Endothelial cell of umbilical vein (primary cell): ENCODE results near the gene SEMA4A. TPM values are rescaled to one million over a fixed set of nuclear protein-coding genes. Genes with fewer than 3 reads are reported as not detected.
"Not testable (repeated sequence)": the region's sequence is repeated elsewhere in the genome, so short reads cannot be mapped to it uniquely, and the experiment has no call there.

ENCODE experiments used
- BruUV-seq: library from RNA; stranded (reverse); fragments of 400-500 nt; replicated peaks from 2 replicates; lab custom pipeline; 2021; lab: Mats Ljungman, UMichigan
- CTCF ChIA-PET: fragments of 300-600, 350-600 bp; sonication (Branson Sonifier 250); formaldehyde crosslinking; loops from one replicate; lab custom pipeline; 2021; ENCODE audit warnings: antibody characterized with exemption, inconsistent platforms; lab: Charles Lee
- POLR2A ChIA-PET: fragments of 300-600, 350-600 bp; sonication (Branson Sonifier 250); formaldehyde crosslinking; loops from one replicate; lab custom pipeline; 2021; ENCODE audit warnings: antibody characterized with exemption, inconsistent platforms; lab: Charles Lee
- DNase-seq: peaks from one replicate; pipeline ENCODE4 v3.0.0-alpha.2; 2011; ENCODE audit warnings: low read depth, low spot score
- FAIRE-seq: peaks from 2 replicates; lab custom pipeline; 2011; peaks lifted over from hg19 to GRCh38; lab: Jason Lieb, UNC
- H2AFZ ChIP-seq: 2 replicates; pipeline ENCODE4 v1.6.0; 2012; ENCODE audit warnings: low read depth, low read length, control low read depth, inconsistent platforms
- H3K27ac ChIP-seq: 2 replicates; pipeline ENCODE4 v1.5.1; 2011; ENCODE audit warnings: low read depth, mild to moderate bottlenecking, control low read depth, low read length, moderate library complexity; ENCODE audit not compliant: insufficient read depth
- H3K27me3 ChIP-seq, 2 experiments: 2 replicates each; pipeline versions ENCODE4 v1.6.0 to v1.6.1; 2011; ENCODE audit warnings: low read length in 2 of 2, mixed read lengths in 1 of 2; ENCODE audit not compliant: control insufficient read depth in 2 of 2, insufficient read depth in 2 of 2
- H3K36me3 ChIP-seq, 2 experiments: 2 replicates in 1 of 2; 3 replicates in 1 of 2; pipeline ENCODE4 v1.5.1; 2011; ENCODE audit warnings: low read length in 2 of 2, mild to moderate bottlenecking in 1 of 2, moderate library complexity in 1 of 2; ENCODE audit not compliant: control insufficient read depth in 2 of 2, insufficient read depth in 2 of 2; ENCODE audit errors: extremely low read depth in 1 of 2
- H3K4me1 ChIP-seq: 3 replicates; pipeline ENCODE4 v1.5.1; 2011; ENCODE audit warnings: mild to moderate bottlenecking, low read length; ENCODE audit not compliant: control insufficient read depth, insufficient read depth; ENCODE audit errors: extremely low read depth
- H3K4me2 ChIP-seq: 2 replicates; pipeline ENCODE4 v1.6.1; 2011; ENCODE audit warnings: low read length, control low read depth, mixed read lengths; ENCODE audit not compliant: insufficient read depth
- H3K4me3 ChIP-seq, 3 experiments: fragments of 200-600 bp in 1 of 3; sonication (generic), shearing (Covaris generic) in 1 of 3; replicated peaks in 1 of 3; 2 replicates each; pipeline ENCODE4 v1.5.1; 2011 to 2016; ENCODE audit warnings: control low read depth in 3 of 3, low read length in 3 of 3, mild to moderate bottlenecking in 2 of 3, inconsistent platforms in 1 of 3, low read depth in 1 of 3, moderate library complexity in 1 of 3; ENCODE audit not compliant: insufficient read depth in 1 of 3
- H3K79me2 ChIP-seq: 2 replicates; pipeline ENCODE4 v1.6.0; 2012; ENCODE audit warnings: low read length, inconsistent platforms; ENCODE audit not compliant: control insufficient read depth, insufficient read depth
- H3K9ac ChIP-seq: replicated peaks from 2 replicates; pipeline ENCODE3; 2011; ENCODE audit warnings: low read length, control low read depth; ENCODE audit not compliant: insufficient read depth; ENCODE audit errors: extremely low read depth
- H3K9me1 ChIP-seq: replicated peaks from 3 replicates; pipeline ENCODE4 v1.6.0; 2011; ENCODE audit warnings: mild to moderate bottlenecking, low read length; ENCODE audit not compliant: control insufficient read depth, insufficient read depth; ENCODE audit errors: extremely low read depth
- H3K9me3 ChIP-seq: replicated peaks from 2 replicates; pipeline ENCODE4 v1.5.1; 2012; ENCODE audit warnings: low read length, inconsistent platforms; ENCODE audit not compliant: control insufficient read depth, insufficient read depth
- H4K20me1 ChIP-seq: replicated peaks from 2 replicates; pipeline ENCODE3; 2011; ENCODE audit warnings: mild to moderate bottlenecking, low read length; ENCODE audit not compliant: control insufficient read depth, insufficient read depth; ENCODE audit errors: extremely low read depth
- dilution Hi-C: fragments of 300-500 bp; cut with MboI; formaldehyde crosslinking; loops from one replicate; pipeline ENCODE4 v1.15.0; 2019; ENCODE audit warnings: low sequenced_read_pairs; ENCODE audit not compliant: extremely low pct_ligation_motif_present
- intact Hi-C: fragments of 100-400 bp; cut with micrococcal nuclease; formaldehyde crosslinking; loops from one replicate; pipeline ENCODE4 v1.10.0; 2022
- polyA plus RNA-seq, 4 experiments: library from polyadenylated mRNA; depleted of rRNA in 3 of 4; stranded (reverse) in 3 of 4; unstranded in 1 of 4; fragments of >200 nt; gene quantifications; 2 replicates each; pipeline versions ENCODE4 v1.2.1 to v1.2.3, GENCODE V29; 2011 to 2012; ENCODE audit warnings: missing spikeins in 1 of 4
- total RNA-seq: library from RNA; stranded (reverse); gene quantifications from 2 replicates; pipeline ENCODE4 v1.2.3, GENCODE V29; 2021

SEMA4A gene
- total and polyA plus RNA-seq, 2 donors (not counting 3 experiments of a cell fraction or from before 2014, with no cell fraction given): 1.5 to 1.6 TPM

DNA sequence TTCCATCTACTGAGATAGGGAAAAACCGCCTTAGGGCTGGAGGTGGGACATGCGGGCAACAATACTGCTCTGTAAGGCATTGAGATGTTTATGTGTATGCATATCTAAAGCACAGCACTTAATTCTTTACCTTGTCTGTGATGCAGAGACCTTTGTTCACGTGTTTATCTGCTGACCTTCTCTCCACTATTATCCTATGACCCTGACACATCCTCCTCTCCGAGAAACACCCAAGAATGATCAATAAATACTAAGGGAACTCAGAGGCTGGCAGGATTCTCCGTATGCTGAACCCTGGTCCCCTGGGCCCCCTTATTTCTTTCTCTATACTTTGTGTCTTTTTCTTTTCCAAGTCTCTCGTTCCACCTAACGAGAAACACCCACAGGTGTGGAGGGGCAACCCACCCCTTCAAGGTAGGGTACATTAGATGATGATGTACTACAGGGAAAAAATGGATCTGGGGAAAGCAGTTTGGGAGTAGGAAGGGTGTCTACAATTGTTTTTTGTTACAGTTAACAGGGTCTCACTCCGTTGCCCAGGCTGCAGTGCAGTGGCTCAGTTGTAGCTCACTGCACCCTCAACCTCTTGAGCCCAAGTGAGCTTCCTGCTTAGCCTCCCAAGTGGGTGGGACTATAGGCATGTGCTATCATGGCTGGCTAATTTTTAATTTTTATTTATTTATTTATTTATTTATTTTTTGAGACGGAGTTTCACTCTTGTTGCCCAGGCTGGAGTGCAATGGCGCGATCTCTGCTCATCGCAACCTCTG lies 28.8 kb downstream of the SEMA4A start:
- H3K4me3 ChIP-seq, H4K20me1 ChIP-seq, H3K9me3 ChIP-seq, dilution Hi-C loops, FAIRE-seq, H3K9ac ChIP-seq, POLR2A ChIA-PET, H3K79me2 ChIP-seq, CTCF ChIA-PET, H3K27ac ChIP-seq, H3K9me1 ChIP-seq, H3K4me1 ChIP-seq, BruUV-seq, H2AFZ ChIP-seq, DNase-seq, H3K4me2 ChIP-seq, H3K36me3 ChIP-seq, H3K27me3 ChIP-seq, intact Hi-C loops: not testable (repeated sequence)

DNA sequence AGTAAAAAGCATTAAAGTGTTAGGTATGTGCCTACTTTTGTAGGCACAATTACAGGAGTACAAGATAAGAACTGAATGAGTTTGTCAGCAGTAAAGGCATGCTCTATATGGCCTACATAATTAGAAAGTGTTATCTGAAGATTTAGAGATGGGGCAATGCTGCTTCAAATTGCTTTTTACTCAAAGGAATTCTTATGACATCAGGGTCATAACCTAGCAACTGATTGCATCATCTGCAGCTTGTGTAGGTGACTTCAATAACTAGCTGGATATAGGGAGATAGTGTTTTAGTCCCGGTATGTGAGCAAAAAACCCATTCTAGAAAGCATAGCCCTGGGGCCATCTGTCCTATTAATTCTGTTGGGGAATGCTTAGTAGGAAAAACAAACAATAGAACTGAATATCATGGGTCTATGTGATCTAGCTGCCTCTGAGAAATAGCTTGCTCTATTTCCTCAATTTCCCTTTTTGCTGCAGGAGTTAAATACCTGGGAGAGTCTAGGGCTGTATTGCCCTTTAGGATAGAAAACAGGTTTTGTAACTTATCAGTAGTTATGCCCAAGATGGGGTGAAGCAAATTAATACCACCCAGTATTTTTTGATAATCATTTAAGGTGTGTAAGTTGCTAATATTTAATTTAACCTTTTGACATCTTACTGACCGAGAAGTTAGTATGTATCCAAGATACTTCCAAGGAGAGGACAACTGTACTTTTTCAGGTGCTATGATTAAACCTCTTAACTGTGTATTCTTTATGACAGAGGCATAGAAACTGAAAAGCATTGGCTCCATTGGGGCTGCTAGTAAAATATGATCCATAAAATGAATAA lies 33.2 kb downstream of the SEMA4A start:
- DNase-seq, H3K36me3 ChIP-seq, H3K27ac ChIP-seq, H3K27me3 ChIP-seq, H3K4me1 ChIP-seq, CTCF ChIA-PET, dilution Hi-C loops, H3K9me1 ChIP-seq, BruUV-seq, FAIRE-seq, H3K79me2 ChIP-seq, intact Hi-C loops, H3K4me3 ChIP-seq, H3K9ac ChIP-seq, POLR2A ChIA-PET, H2AFZ ChIP-seq, H3K4me2 ChIP-seq, H4K20me1 ChIP-seq, H3K9me3 ChIP-seq: not testable (repeated sequence)

GRCh38 chr1:156190265-156190664 lies 36.9 kb downstream of the SEMA4A start:
- H3K4me3 ChIP-seq, DNase-seq, H3K9me1 ChIP-seq, H3K27me3 ChIP-seq, H2AFZ ChIP-seq, FAIRE-seq, H4K20me1 ChIP-seq, H3K4me2 ChIP-seq, dilution Hi-C loops, H3K9me3 ChIP-seq, BruUV-seq, H3K4me1 ChIP-seq, H3K36me3 ChIP-seq, POLR2A ChIA-PET, H3K27ac ChIP-seq, H3K9ac ChIP-seq: not testable (repeated sequence)
- CTCF ChIA-PET: interaction anchor here (2.8 kb wide), 1 partner anchor 35 kb away, joined by 8 read pairs; no protein-coding TSS in a partner anchor
- intact Hi-C loops: loop anchor here (5.0 kb wide), 1 partner anchor 37 kb away; no protein-coding TSS in a partner anchor
- peaks cover 11% of the 10 kb centered on the region for H3K79me2 ChIP-seq
